Activated naive CD8-positive, alpha-beta T cell (primary cell): ENCODE results near the gene GRAPL.
"Not testable (repeated sequence)": the region's sequence is repeated elsewhere in the genome, so short reads cannot be mapped to it uniquely, and the experiment has no call there.

Experiments used
- H3K27ac Mint-ChIP-seq: one replicate; pipeline ENCODE4 v1.8.0; 2021; ENCODE audit warnings: mixed read lengths
- H3K27me3 Mint-ChIP-seq: one replicate; pipeline ENCODE4 v1.8.0; 2021; ENCODE audit warnings: mixed read lengths
- H3K36me3 Mint-ChIP-seq: one replicate; pipeline ENCODE4 v1.8.0; 2021; ENCODE audit warnings: mixed read lengths
- H3K4me1 Mint-ChIP-seq: one replicate; pipeline ENCODE4 v1.8.0; 2021; ENCODE audit warnings: low read depth, mixed read lengths
- H3K4me3 Mint-ChIP-seq: one replicate; pipeline ENCODE4 v1.8.0; 2021; ENCODE audit warnings: mild to moderate bottlenecking, mixed read lengths
- H3K9me3 Mint-ChIP-seq: one replicate; pipeline ENCODE4 v1.8.0; 2021; ENCODE audit warnings: low read depth, mixed read lengths

GRAPL gene

DNA sequence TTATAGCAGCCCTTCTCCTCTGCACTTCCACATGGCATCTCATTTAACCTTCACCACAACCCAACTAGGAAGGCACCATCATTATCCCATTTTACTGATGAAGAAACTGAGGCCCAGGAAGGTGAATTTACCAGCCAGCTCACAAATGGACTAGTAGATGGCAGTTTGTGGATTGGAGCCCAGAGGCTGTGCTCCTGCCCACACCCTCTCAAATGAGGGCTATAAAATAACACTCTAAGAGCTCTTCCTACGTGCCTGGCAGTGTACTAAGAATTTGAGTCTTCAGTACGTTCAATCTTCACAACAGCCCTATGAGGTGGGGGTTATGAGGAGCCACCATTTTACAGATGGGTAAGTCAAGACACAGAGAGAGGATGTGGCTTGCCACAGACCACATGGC, 31.5 kb downstream of the GRAPL start:
- not testable (repeated sequence) for H3K9me3 Mint-ChIP-seq, H3K27ac Mint-ChIP-seq, H3K4me1 Mint-ChIP-seq, H3K27me3 Mint-ChIP-seq, H3K36me3 Mint-ChIP-seq, H3K4me3 Mint-ChIP-seq

DNA sequence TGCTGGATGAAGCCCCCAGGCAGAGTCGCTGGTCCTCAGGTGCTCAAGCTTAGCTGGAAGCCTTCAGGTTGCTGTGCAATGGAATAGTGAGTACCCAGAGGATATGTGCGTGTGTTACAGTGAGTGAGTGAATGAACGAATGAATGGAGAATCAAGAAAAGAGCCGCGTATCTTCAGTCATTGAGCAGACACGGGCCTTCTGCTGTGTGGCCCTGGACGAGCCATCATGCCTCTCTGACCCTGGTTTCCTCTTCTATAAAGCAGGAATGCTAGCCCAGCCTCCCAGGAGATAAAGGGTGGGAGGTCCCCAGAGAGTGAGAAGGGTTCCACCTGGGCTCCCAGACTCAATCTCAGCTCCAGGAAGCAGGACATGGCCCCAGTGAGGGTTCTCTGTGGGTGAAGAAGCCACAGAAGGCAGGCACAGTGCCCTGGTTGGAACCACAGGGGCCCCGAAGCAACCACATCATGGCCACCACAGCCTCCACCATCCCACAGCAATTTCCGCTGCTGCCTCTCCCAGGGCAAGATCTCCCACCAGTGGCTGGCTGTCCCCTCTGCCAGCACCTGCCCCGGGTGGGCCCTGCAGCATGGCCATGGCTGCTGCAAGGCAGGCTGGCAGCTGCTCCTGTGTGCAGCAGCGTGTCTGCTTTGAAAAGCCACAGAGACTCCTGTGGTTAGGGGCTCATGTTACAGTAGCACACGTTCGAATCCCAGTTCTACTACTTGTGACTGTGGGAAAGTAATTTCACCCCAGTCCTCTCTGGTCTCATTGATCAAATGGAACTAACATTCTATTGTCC, 34.1 kb downstream of the GRAPL start:
- not testable (repeated sequence) for H3K36me3 Mint-ChIP-seq, H3K27ac Mint-ChIP-seq, H3K4me3 Mint-ChIP-seq, H3K27me3 Mint-ChIP-seq, H3K4me1 Mint-ChIP-seq, H3K9me3 Mint-ChIP-seq

DNA sequence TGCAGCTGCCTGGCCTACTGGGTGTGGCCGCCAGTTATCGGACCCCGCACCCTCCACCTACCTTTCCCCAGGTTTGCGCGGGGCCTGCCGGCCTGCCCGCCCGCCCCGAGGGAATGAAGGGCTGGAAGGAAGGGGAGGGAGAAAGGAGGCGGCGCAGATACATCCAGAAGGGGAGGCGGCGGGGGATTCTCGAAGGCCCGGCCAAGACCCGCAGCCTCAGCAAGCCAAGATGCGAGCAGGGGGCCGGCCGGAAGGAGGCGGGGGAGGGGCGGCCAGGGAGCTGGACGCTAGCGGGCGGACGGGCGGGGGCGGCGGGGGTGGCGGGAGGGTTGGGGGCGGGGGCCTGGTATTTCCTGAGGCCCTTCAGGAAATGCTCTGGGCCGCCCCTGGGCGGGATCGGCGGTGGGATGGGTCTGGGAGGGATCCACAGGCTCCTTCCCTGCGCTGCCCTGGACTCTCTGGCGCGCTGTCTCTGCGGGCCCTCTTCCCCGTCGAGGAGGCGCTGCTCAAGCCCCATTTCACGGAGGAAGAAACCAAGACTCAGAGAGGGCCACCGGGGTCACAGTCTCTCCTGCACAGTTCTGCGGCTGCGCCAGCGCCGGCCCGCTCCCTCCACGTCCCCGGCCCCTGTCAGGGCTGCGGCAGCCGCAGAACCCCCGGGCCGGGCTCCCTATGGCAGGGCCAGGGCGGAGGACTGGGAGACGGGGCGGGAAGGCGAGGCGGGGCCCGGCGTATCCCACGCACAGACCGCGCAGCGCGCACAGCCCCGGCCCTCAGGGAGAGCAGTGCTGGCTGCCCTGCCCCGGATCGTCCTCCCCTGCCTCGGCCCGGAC, 35.2 kb downstream of the GRAPL start:
- not testable (repeated sequence) for H3K36me3 Mint-ChIP-seq, H3K4me1 Mint-ChIP-seq, H3K27me3 Mint-ChIP-seq, H3K4me3 Mint-ChIP-seq, H3K27ac Mint-ChIP-seq, H3K9me3 Mint-ChIP-seq

DNA sequence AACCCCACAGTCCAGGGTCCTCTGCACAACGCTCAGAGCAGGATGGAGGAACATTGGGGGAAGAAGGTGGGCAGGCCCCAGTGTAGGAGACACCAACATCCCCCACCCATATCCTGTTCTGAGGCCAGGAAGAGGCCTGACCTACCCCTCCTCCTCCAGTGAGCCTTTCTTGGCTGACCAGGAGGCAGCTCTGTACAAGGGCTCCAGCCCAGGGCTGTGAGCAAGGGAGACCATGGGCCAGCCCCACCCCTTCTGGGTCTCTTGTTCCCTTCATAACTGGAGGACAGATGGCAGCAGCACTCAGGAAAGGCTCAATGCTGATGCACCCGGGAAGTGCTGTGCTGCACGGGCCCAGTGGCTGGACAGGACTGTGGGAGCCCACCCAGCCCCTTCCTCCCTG, 47.0 kb downstream of the GRAPL start:
- not testable (repeated sequence) for H3K9me3 Mint-ChIP-seq, H3K27me3 Mint-ChIP-seq, H3K4me1 Mint-ChIP-seq, H3K4me3 Mint-ChIP-seq, H3K36me3 Mint-ChIP-seq, H3K27ac Mint-ChIP-seq

DNA sequence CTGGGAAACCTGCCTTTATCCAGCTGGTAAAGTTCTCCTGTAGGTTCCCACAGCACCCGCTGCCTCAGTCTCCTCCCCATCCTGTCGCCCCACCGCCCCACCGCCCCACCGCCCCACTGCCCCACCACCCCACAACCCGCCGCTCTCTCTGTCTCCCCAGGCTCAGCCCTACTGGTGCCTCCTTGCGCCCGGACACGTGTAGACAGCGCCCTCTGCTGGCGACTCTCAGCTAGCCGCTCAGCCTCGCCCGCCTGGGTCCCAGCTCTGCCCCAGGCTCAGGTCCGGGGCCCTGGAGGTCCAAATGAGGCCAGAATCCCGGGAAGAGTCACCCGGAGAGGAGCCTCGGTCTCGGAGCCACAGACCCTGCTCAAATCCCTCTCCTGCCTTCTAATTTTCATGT, 48.0 kb downstream of the GRAPL start:
- not testable (repeated sequence) for H3K4me3 Mint-ChIP-seq, H3K36me3 Mint-ChIP-seq, H3K9me3 Mint-ChIP-seq, H3K27ac Mint-ChIP-seq, H3K27me3 Mint-ChIP-seq, H3K4me1 Mint-ChIP-seq

DNA sequence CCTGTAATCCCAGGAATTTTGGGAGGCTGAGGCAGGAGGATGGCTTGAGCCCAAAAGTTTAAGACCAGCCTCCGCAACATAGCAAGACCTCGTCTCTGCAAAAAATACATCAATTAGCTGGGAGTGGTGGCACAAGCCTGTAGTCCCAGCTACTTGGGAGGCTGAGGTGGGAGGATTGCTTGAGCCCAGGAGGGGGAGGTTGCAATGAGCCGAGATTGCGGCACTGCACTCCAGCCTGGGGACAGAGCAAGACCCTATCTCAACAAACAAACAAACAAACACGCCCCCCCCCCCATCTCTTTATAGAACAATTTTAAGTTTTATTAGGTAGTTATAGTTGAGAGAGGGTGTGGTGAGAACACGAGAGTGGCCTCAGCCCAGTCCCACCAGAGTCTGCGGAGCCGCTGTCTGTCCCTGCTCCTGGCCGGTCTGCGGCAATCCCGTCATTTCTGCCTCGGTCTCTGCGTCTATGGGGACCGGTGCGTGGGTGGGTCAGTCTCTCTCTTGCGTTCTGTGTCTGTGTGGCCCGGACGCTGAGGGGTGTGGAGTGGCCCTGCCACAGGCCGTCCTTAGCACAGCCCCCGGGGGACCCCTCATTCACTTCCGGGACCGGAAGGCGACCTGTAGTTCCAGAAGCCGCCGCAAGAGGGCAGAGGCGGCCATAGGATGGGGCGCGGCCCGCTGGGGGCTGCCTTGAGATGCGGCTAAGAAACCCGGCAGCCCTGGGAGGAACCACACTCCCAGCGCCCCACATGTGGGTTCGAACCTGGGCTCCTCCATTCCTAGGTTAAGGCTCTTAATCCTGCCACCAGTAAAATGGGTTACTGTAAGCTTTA, 53.9 kb downstream of the GRAPL start:
- not testable (repeated sequence) for H3K4me1 Mint-ChIP-seq, H3K4me3 Mint-ChIP-seq, H3K27me3 Mint-ChIP-seq, H3K9me3 Mint-ChIP-seq, H3K27ac Mint-ChIP-seq, H3K36me3 Mint-ChIP-seq

DNA sequence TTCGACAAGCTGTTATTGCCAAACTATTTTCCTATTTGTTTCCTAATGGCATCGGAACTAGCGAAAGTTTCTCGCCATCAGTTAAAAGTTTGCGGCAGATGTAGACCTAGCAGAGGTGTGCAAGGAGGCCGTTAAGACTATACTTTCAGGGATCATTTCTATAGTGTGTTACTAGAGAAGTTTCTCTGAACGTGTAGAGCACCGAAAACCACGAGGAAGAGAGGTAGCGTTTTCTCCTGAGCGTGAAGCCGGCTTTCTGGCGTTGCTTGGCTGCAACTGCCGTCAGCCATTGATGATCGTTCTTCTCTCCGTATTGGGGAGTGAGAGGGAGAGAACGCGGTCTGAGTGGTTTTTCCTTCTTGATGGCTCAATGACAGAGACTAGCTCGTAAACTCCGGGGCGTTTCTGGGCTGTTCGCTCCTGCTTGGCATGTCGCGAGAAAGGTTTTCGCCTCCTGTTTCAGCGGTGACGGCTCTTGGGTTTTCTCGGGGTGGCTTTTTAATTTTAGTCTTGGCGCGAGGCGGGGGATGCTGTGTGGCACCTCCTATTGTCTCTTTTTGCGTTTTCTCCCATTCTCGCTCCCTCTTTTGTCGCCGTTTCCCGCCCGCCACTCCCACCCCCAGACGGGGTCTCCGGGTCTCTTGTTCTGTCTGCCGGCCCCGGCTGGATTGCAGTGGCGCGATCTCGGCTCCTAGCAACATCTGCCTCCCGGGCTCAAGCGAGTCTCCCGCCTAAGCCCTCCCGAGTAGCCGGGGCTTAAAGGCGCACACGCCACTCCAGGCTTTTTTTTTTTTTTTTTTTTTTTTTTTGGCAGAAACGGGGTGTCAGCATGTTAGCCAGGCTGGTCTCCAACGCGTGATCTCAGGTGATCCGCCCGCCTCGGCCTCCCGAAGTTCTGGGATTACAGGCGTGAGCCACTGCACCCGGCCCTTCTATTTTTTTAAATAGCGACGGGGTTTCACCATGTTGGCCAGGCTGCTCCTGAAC, 60.8 kb downstream of the GRAPL start:
- not testable (repeated sequence) for H3K4me1 Mint-ChIP-seq, H3K27ac Mint-ChIP-seq, H3K36me3 Mint-ChIP-seq, H3K4me3 Mint-ChIP-seq, H3K9me3 Mint-ChIP-seq, H3K27me3 Mint-ChIP-seq

DNA sequence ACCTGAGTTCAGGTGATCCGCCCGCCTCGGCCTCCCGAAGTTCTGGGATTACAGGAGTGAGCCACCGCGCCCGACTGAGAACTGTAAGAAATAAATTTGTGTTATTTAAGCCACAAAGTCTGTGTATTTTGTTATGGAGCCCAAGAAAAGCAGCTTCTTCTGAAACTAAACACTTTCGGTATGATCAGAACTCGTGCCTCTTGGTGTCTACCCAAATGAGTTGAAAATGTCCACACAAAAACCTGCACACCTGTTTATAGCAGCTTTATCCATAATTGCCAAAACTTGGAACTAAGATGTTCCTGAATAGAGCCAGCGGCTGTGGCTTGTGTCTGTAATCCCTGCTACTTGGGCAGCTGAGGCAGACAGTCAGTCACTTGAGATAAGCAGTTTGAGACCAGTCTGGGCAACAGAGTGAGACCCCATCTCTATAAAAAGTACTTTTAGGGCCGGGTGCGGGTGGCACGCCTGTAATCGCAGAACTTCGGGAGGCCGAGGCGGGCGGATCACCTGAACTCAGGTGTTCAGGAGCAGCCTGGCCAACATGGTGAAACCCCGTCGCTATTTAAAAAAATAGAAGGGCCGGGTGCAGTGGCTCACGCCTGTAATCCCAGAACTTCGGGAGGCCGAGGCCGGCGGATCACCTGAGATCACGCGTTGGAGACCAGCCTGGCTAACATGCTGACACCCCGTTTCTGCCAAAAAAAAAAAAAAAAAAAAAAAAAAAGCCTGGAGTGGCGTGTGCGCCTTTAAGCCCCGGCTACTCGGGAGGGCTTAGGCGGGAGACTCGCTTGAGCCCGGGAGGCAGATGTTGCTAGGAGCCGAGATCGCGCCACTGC, 61.7 kb downstream of the GRAPL start:
- H3K27me3 Mint-ChIP-seq, H3K4me1 Mint-ChIP-seq, H3K4me3 Mint-ChIP-seq, H3K36me3 Mint-ChIP-seq, H3K9me3 Mint-ChIP-seq, H3K27ac Mint-ChIP-seq: not testable (repeated sequence)

DNA sequence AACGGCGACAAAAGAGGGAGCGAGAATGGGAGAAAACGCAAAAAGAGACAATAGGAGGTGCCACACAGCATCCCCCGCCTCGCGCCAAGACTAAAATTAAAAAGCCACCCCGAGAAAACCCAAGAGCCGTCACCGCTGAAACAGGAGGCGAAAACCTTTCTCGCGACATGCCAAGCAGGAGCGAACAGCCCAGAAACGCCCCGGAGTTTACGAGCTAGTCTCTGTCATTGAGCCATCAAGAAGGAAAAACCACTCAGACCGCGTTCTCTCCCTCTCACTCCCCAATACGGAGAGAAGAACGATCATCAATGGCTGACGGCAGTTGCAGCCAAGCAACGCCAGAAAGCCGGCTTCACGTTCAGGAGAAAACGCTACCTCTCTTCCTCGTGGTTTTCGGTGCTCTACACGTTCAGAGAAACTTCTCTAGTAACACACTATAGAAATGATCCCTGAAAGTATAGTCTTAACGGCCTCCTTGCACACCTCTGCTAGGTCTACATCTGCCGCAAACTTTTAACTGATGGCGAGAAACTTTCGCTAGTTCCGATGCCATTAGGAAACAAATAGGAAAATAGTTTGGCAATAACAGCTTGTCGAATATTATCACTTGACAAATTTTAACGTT, 62.5 kb downstream of the GRAPL start:
- H3K9me3 Mint-ChIP-seq, H3K4me1 Mint-ChIP-seq, H3K4me3 Mint-ChIP-seq, H3K36me3 Mint-ChIP-seq, H3K27me3 Mint-ChIP-seq, H3K27ac Mint-ChIP-seq: not testable (repeated sequence)

DNA sequence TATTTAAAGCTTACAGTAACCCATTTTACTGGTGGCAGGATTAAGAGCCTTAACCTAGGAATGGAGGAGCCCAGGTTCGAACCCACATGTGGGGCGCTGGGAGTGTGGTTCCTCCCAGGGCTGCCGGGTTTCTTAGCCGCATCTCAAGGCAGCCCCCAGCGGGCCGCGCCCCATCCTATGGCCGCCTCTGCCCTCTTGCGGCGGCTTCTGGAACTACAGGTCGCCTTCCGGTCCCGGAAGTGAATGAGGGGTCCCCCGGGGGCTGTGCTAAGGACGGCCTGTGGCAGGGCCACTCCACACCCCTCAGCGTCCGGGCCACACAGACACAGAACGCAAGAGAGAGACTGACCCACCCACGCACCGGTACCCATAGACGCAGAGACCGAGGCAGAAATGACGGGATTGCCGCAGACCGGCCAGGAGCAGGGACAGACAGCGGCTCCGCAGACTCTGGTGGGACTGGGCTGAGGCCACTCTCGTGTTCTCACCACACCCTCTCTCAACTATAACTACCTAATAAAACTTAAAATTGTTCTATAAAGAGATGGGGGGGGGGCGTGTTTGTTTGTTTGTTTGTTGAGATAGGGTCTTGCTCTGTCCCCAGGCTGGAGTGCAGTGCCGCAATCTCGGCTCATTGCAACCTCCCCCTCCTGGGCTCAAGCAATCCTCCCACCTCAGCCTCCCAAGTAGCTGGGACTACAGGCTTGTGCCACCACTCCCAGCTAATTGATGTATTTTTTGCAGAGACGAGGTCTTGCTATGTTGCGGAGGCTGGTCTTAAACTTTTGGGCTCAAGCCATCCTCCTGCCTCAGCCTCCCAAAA, 69.2 kb downstream of the GRAPL start:
- not testable (repeated sequence) for H3K27me3 Mint-ChIP-seq, H3K9me3 Mint-ChIP-seq, H3K4me1 Mint-ChIP-seq, H3K27ac Mint-ChIP-seq, H3K36me3 Mint-ChIP-seq, H3K4me3 Mint-ChIP-seq

DNA sequence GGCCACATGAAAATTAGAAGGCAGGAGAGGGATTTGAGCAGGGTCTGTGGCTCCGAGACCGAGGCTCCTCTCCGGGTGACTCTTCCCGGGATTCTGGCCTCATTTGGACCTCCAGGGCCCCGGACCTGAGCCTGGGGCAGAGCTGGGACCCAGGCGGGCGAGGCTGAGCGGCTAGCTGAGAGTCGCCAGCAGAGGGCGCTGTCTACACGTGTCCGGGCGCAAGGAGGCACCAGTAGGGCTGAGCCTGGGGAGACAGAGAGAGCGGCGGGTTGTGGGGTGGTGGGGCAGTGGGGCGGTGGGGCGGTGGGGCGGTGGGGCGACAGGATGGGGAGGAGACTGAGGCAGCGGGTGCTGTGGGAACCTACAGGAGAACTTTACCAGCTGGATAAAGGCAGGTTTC, 75.1 kb downstream of the GRAPL start:
- not testable (repeated sequence) for H3K4me3 Mint-ChIP-seq, H3K36me3 Mint-ChIP-seq, H3K4me1 Mint-ChIP-seq, H3K27ac Mint-ChIP-seq, H3K27me3 Mint-ChIP-seq, H3K9me3 Mint-ChIP-seq

DNA sequence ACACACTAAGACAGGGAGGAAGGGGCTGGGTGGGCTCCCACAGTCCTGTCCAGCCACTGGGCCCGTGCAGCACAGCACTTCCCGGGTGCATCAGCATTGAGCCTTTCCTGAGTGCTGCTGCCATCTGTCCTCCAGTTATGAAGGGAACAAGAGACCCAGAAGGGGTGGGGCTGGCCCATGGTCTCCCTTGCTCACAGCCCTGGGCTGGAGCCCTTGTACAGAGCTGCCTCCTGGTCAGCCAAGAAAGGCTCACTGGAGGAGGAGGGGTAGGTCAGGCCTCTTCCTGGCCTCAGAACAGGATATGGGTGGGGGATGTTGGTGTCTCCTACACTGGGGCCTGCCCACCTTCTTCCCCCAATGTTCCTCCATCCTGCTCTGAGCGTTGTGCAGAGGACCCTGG, 76.0 kb downstream of the GRAPL start:
- not testable (repeated sequence) for H3K27ac Mint-ChIP-seq, H3K36me3 Mint-ChIP-seq, H3K4me1 Mint-ChIP-seq, H3K4me3 Mint-ChIP-seq, H3K9me3 Mint-ChIP-seq, H3K27me3 Mint-ChIP-seq
